Stimulated activated memory B cell treated with anti-CD40 and anti-IgM and Interleukin-4, amounts not matched to agents 10 μg/mL and 1 μg/mL and 100 μg/mL, for 72 hours (primary cell): ENCODE measurements around the gene TMPRSS15.
A peak's percentile ranks its signal among the peaks of the same experiment; 100 is the strongest.

Experiments used
- ATAC-seq: fragments of 150-1000 bp; cut with Tn5 transposase; 2 replicates; pipeline ENCODE4 v1.10.0; 2021
- H3K27ac Mint-ChIP-seq: one replicate; pipeline ENCODE4 v1.8.0; 2022; ENCODE audit warnings: mild to moderate bottlenecking, mixed read lengths
- H3K27me3 Mint-ChIP-seq: one replicate; pipeline ENCODE4 v1.8.0; 2022; ENCODE audit warnings: mixed read lengths
- H3K36me3 Mint-ChIP-seq: one replicate; pipeline ENCODE4 v1.8.0; 2022; ENCODE audit warnings: mixed read lengths
- H3K4me1 Mint-ChIP-seq: one replicate; pipeline ENCODE4 v1.8.0; 2022; ENCODE audit warnings: mixed read lengths
- H3K4me3 Mint-ChIP-seq: one replicate; pipeline ENCODE4 v1.8.0; 2022; ENCODE audit warnings: mild to moderate bottlenecking, moderate library complexity, mixed read lengths
- H3K9me3 Mint-ChIP-seq: one replicate; pipeline ENCODE4 v1.8.0; 2022; ENCODE audit warnings: mixed read lengths

Gene TMPRSS15

DNA sequence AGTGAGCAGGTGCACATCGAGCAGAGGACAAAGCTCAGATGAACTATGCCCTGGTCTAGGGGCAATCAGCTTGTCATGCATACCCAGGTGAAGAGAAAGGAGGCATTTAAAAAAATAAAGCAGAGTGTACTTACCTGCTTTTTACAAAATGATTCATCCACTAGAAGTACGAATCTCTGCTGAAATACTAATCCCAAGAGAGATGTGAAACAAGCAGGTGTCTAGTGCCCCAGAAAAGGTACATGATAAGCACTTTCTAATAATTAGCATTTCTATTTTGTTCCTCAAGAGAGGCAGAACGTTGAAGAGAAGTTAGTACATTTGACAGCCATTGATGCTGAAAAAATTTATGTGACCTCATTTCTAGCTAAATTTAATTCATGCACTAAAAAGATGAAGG, 127.8 kb downstream of the TMPRSS15 start:
- H3K36me3 Mint-ChIP-seq, result no peaks in the 10 kb centered on the region
- ATAC-seq, result no peak
- no peak overlapping the region for H3K27ac Mint-ChIP-seq
- no peaks in the 10 kb centered on the region for H3K9me3 Mint-ChIP-seq
- no peaks in the 10 kb centered on the region for H3K27me3 Mint-ChIP-seq
- no peak overlapping the region for H3K4me3 Mint-ChIP-seq
- no peaks in the 10 kb centered on the region for H3K4me1 Mint-ChIP-seq

DNA sequence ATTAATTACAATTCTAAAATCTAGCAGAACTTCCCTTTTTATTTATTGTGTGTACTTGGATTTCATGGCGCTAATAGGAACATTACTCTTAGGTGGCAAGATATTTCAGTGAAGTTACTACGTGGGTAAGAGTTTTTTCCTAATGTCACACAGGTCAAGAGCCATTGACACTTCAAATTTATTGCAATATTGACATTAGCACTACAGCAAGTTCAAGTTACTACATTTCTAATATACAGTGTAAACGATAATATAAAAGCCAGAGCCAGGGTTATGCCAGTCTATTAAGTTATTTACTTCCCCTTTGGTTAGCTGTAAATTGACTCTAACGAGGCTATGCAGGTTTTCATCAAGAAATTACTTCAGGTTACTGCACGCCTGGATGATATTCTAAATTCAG, 129.2 kb downstream of the TMPRSS15 start:
- Mint-ChIP-seq H3K27ac (no peak overlapping the region), H3K36me3 (no peaks in the 10 kb centered on the region), H3K4me3 (no peak overlapping the region), H3K4me1 (no peaks in the 10 kb centered on the region), H3K27me3 (no peaks in the 10 kb centered on the region), H3K9me3 (no peaks in the 10 kb centered on the region)
- no peak for ATAC-seq

- ATAC-seq, result no peak
Observed at GRCh38 chr21:18273400-18273799, 130.2 kb downstream of the TMPRSS15 start.

GRCh38 chr21:18269856-18270255, 133.7 kb downstream of the TMPRSS15 start:
- H3K27me3 Mint-ChIP-seq, result no peaks in the 10 kb centered on the region
- H3K27ac Mint-ChIP-seq, result no peak overlapping the region
- H3K9me3 Mint-ChIP-seq, result no peaks in the 10 kb centered on the region
- ATAC-seq, result no peak
- no peaks in the 10 kb centered on the region for H3K4me1 Mint-ChIP-seq
- H3K4me3 Mint-ChIP-seq, result no peak overlapping the region
- H3K36me3 Mint-ChIP-seq, result no peaks in the 10 kb centered on the region

More at GRCh38 chr21:18273400-18273799, 130.2 kb downstream of the TMPRSS15 start:
- no peaks in the 10 kb centered on the region for H3K9me3 Mint-ChIP-seq
- H3K27ac Mint-ChIP-seq, result no peak overlapping the region
- H3K36me3 Mint-ChIP-seq, result no peaks in the 10 kb centered on the region
- H3K27me3 Mint-ChIP-seq, result no peaks in the 10 kb centered on the region
- no peak overlapping the region for H3K4me3 Mint-ChIP-seq
- no peaks in the 10 kb centered on the region for H3K4me1 Mint-ChIP-seq

DNA sequence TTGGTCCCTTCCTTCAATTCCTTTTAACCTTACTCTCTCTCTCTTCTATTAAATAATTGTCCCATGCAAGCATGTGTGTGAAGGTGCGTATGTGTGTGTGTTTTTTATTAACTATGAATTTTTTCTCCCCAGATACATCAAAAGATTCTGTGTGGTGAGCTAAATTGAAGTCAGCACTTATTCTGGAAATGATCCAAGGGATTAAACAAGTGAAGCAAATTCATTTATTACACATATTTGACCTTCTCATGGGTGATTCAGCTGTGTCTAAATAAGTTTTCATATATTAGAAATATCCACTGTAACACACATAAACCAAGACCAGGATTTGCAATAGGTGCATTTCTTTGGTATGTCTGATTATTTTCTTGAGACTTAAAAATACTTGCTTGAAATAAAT, 134.7 kb downstream of the TMPRSS15 start:
- no peaks in the 10 kb centered on the region for H3K9me3 Mint-ChIP-seq
- no peaks in the 10 kb centered on the region for H3K36me3 Mint-ChIP-seq
- ATAC-seq, result no peak
- H3K27me3 Mint-ChIP-seq, result no peaks in the 10 kb centered on the region
- no peaks in the 10 kb centered on the region for H3K4me1 Mint-ChIP-seq
- no peak overlapping the region for H3K4me3 Mint-ChIP-seq
- no peak overlapping the region for H3K27ac Mint-ChIP-seq

GRCh38 chr21:18267496-18267895, 136.1 kb downstream of the TMPRSS15 start:
- Mint-ChIP-seq H3K27me3 (no peaks in the 10 kb centered on the region), H3K4me3 (no peak overlapping the region), H3K4me1 (no peaks in the 10 kb centered on the region), H3K27ac (no peak overlapping the region), H3K9me3 (no peaks in the 10 kb centered on the region), H3K36me3 (no peaks in the 10 kb centered on the region)
- ATAC-seq, result no peak

- Mint-ChIP-seq H3K36me3 (no peaks in the 10 kb centered on the region), H3K4me3 (no peak overlapping the region), H3K4me1 (no peaks in the 10 kb centered on the region), H3K9me3 (no peaks in the 10 kb centered on the region), H3K27ac (no peak overlapping the region), H3K27me3 (no peaks in the 10 kb centered on the region)
- no peak for ATAC-seq
Observed at GRCh38 chr21:18265944-18266343, 137.6 kb downstream of the TMPRSS15 start.

DNA sequence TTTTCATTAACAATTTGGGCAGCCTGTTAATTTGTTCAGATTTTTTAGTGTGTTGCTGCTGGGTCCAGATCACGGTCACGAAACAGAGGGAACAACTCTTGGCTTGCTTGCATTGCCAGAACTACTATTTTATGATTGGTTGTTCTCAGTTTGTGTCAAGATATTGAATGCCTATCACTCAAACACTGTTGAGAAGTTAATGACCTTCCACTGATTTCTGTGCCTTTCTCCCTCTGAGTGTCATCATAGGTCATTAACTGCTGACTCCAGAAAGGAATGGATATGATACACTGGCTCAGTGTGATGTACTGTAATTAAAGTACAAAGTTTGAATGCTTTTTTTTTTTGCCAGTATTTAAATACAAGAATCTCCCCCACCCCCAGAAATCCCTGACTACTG, 149.8 kb downstream of the TMPRSS15 start:
- no peak for ATAC-seq
- Mint-ChIP-seq H3K4me3 (no peak overlapping the region), H3K4me1 (no peaks in the 10 kb centered on the region), H3K27me3 (no peaks in the 10 kb centered on the region), H3K36me3 (no peaks in the 10 kb centered on the region), H3K27ac (no peak overlapping the region), H3K9me3 (no peaks in the 10 kb centered on the region)

GRCh38 chr21:18253221-18253620, 150.4 kb downstream of the TMPRSS15 start:
- no peak for ATAC-seq
- no peaks in the 10 kb centered on the region for H3K9me3 Mint-ChIP-seq
- no peaks in the 10 kb centered on the region for H3K36me3 Mint-ChIP-seq
- H3K27ac Mint-ChIP-seq, result no peak overlapping the region
- no peaks in the 10 kb centered on the region for H3K4me1 Mint-ChIP-seq
- H3K4me3 Mint-ChIP-seq, result no peak overlapping the region
- no peaks in the 10 kb centered on the region for H3K27me3 Mint-ChIP-seq

- no peaks in the 10 kb centered on the region for H3K36me3 Mint-ChIP-seq
- H3K9me3 Mint-ChIP-seq, result no peaks in the 10 kb centered on the region
- no peaks in the 10 kb centered on the region for H3K27me3 Mint-ChIP-seq
- no peak overlapping the region for H3K27ac Mint-ChIP-seq
- no peaks in the 10 kb centered on the region for H3K4me1 Mint-ChIP-seq
- peak; percentile 20 for ATAC-seq
- no peak overlapping the region for H3K4me3 Mint-ChIP-seq
Observed at GRCh38 chr21:18252680-18253079, 150.9 kb downstream of the TMPRSS15 start.

DNA sequence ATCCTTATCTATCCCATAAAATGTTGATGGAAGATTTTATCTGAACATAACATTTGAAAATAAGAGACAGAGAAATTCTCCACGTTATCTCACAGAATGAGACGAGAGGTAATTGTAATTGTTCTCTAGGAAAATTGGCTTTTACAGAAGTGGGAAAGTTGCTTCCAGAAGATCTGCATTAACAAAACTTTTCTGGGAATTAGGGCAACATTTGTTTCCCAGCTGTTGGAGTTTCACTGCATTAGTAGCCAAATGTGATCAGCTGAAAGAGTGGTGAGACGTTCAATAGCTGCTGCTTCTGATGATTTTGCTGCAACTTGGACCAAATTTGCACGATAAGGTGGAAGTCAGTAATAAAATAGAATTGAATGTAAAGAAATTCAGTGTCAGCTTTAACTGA, 151.3 kb downstream of the TMPRSS15 start:
- Mint-ChIP-seq H3K27ac (no peak overlapping the region), H3K9me3 (no peaks in the 10 kb centered on the region), H3K36me3 (no peaks in the 10 kb centered on the region), H3K4me3 (no peak overlapping the region), H3K27me3 (no peaks in the 10 kb centered on the region), H3K4me1 (no peaks in the 10 kb centered on the region)
- no peak for ATAC-seq

GRCh38 chr21:18251065-18251464, 152.5 kb downstream of the TMPRSS15 start:
- H3K36me3 Mint-ChIP-seq, result no peaks in the 10 kb centered on the region
- H3K4me3 Mint-ChIP-seq, result no peak overlapping the region
- H3K4me1 Mint-ChIP-seq, result no peaks in the 10 kb centered on the region
- ATAC-seq, result no peak
- H3K27me3 Mint-ChIP-seq, result no peaks in the 10 kb centered on the region
- no peak overlapping the region for H3K27ac Mint-ChIP-seq
- H3K9me3 Mint-ChIP-seq, result no peaks in the 10 kb centered on the region

DNA sequence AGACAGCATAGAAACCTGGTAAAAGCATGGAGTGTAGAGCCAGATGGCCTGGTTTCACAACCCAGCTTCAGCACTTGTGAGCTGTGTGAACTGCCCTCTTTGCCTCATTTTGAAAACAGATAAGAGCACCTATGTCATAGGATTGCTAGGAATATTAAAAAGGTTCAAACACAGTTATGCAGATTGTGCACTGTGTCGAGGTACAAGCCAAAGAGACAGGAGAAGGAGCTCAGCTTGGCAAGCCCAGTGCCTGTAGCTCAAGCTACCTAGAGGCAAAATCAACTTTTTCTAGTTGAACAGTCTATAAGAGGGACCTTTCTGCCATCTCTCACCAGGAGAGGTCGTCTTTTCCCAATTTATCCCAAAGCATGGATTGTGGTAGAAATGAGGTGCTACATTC, 153.9 kb downstream of the TMPRSS15 start:
- Mint-ChIP-seq H3K4me1 (no peaks in the 10 kb centered on the region), H3K27me3 (peaks cover 3% of the 10 kb centered on the region), H3K27ac (no peak overlapping the region), H3K36me3 (no peaks in the 10 kb centered on the region), H3K4me3 (no peak overlapping the region), H3K9me3 (no peaks in the 10 kb centered on the region)
- no peak for ATAC-seq

DNA sequence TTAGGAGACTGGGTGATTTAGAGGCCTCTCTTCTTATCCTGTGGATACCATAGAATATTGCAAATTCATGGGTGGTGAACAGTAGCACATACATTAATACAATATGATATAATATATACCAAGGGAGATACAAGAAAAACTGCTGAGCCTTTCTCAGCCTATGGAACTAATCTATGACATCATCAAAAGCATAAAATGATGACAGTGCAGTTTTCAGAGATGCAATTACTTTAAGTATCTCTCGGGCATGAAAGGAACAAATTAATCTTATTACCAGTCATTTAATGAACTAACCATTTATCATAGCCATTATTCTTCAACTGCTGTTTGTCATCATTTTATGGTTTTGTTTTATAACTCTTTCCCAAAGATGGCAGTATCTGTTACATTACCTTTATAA, 155.4 kb downstream of the TMPRSS15 start:
- Mint-ChIP-seq H3K4me3 (no peak overlapping the region), H3K36me3 (no peaks in the 10 kb centered on the region), H3K9me3 (no peaks in the 10 kb centered on the region), H3K4me1 (no peaks in the 10 kb centered on the region), H3K27me3 (peaks cover 9% of the 10 kb centered on the region), H3K27ac (no peak overlapping the region)
- ATAC-seq, result no peak

DNA sequence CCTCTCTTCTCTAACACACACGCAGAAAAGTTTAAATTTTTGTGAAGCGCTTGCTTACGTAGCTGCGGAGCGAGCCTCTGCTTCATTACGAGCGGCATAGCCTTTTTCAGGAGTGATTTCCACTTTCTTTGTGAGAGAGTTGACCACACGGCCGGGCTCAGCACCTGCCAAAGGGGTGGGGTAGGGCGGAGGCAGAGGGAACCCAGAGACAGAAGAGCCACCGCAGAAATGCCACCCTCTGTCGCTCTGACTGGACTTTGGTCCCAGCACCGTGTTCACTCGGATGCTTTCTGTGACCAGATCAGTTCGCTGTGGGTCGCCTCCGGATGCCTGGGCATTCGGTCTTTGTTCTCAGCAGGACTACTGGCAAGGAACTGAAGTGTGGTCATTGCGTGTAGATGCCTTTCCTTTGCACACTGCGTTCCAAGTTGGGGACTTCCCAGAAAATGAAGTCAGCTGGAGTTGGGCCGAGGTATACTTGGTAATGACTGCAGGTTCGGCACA, 158.1 kb downstream of the TMPRSS15 start:
- Mint-ChIP-seq H3K4me3 (no peak overlapping the region), H3K9me3 (no peaks in the 10 kb centered on the region), H3K27ac (no peak overlapping the region), H3K36me3 (no peaks in the 10 kb centered on the region), H3K27me3 (peaks cover 9% of the 10 kb centered on the region), H3K4me1 (no peaks in the 10 kb centered on the region)
- ATAC-seq, result no peak

- Mint-ChIP-seq H3K27me3 (peaks cover 9% of the 10 kb centered on the region), H3K9me3 (no peaks in the 10 kb centered on the region), H3K4me1 (no peaks in the 10 kb centered on the region), H3K27ac (no peak within 1 kb of the TSS), H3K36me3 (no peaks in the 10 kb centered on the region), H3K4me3 (no peak within 1 kb of the TSS)
- ATAC-seq, result no peak
Observed at GRCh38 chr21:18244671-18245463, 158.7 kb downstream of the TMPRSS15 start, which contains the start of gene CHODL. CHODL (plus strand) TSS chr21:18244833; CDS start chr21:18245224, 391 bp downstream.
